Mesenchymal stem cell (in vitro differentiated cells and primary cell): ENCODE data around the gene AMN.

Experiments used
- DNase-seq: peaks from one replicate; pipeline ENCODE4 v3.0.0-alpha.2; 2013
- H2AFZ ChIP-seq: one replicate; pipeline ENCODE4 v1.6.1; 2013; ENCODE audit warnings: low read depth, mild to moderate bottlenecking, control low read depth, inconsistent platforms, low read length, moderate library complexity
- H2AK5ac ChIP-seq: 2 replicates; pipeline ENCODE4 v1.6.1; 2013; ENCODE audit warnings: low read length, moderate library complexity, mild to moderate bottlenecking, inconsistent platforms; ENCODE audit not compliant: severe bottlenecking
- H2BK120ac ChIP-seq: one replicate; pipeline ENCODE4 v1.6.1; 2013; ENCODE audit warnings: low read depth, mild to moderate bottlenecking, inconsistent platforms, low read length, moderate library complexity
- H2BK12ac ChIP-seq, 2 experiments: one replicate each; pipeline ENCODE4 v1.6.1; 2013; ENCODE audit warnings: inconsistent platforms in 2 of 2, low read length in 2 of 2, mild to moderate bottlenecking in 2 of 2, moderate library complexity in 2 of 2, control low read depth in 1 of 2
- H2BK15ac ChIP-seq: one replicate; pipeline ENCODE4 v1.6.1; 2013; ENCODE audit warnings: mild to moderate bottlenecking, low read depth, inconsistent platforms; ENCODE audit not compliant: poor library complexity, severe bottlenecking
- H2BK5ac ChIP-seq: 2 replicates; pipeline ENCODE4 v1.6.1; 2013; ENCODE audit warnings: low read depth, mild to moderate bottlenecking, low read length, control low read depth, inconsistent platforms; ENCODE audit not compliant: poor library complexity, severe bottlenecking
- H3K14ac ChIP-seq, 2 experiments: one replicate each; pipeline ENCODE4 v1.6.1; 2013; ENCODE audit warnings: inconsistent platforms in 2 of 2, low read length in 2 of 2, control low read depth in 1 of 2, mild to moderate bottlenecking in 1 of 2, moderate library complexity in 1 of 2
- H3K18ac ChIP-seq, 2 experiments: one replicate each; pipeline ENCODE4 v1.6.1; 2013; ENCODE audit warnings: inconsistent platforms in 2 of 2, low read length in 2 of 2, control low read depth in 1 of 2, low read depth in 1 of 2, mild to moderate bottlenecking in 1 of 2
- H3K23ac ChIP-seq, 2 experiments: one replicate each; pipeline ENCODE4 v1.6.1; 2013; ENCODE audit warnings: inconsistent platforms in 2 of 2, low read length in 2 of 2, mild to moderate bottlenecking in 2 of 2, moderate library complexity in 2 of 2, control low read depth in 1 of 2
- H3K27ac ChIP-seq: 2 replicates; pipeline ENCODE4 v1.5.1; 2013; ENCODE audit warnings: mild to moderate bottlenecking, moderate library complexity, low read length, control low read depth, inconsistent platforms; ENCODE audit not compliant: poor library complexity, severe bottlenecking
- H3K27me3 ChIP-seq, 2 experiments: 2 replicates each; pipeline versions ENCODE4 v1.6.1 to v1.7.0; 2013; ENCODE audit warnings: low read length in 2 of 2, mild to moderate bottlenecking in 2 of 2, moderate library complexity in 2 of 2, control low read depth in 1 of 2, inconsistent platforms in 1 of 2; ENCODE audit not compliant: control insufficient read depth in 1 of 2, insufficient read depth in 1 of 2
- H3K36me3 ChIP-seq, 2 experiments: 2 replicates each; pipeline versions ENCODE4 v1.6.1 to v1.7.0; 2013; ENCODE audit warnings: low read length in 2 of 2, control low read depth in 1 of 2, inconsistent platforms in 1 of 2, low read depth in 1 of 2, mild to moderate bottlenecking in 1 of 2; ENCODE audit not compliant: insufficient read depth in 2 of 2, control insufficient read depth in 1 of 2
- H3K4ac ChIP-seq, 2 experiments: one replicate each; pipeline ENCODE4 v1.6.1; 2013; ENCODE audit warnings: inconsistent platforms in 2 of 2, low read length in 2 of 2, mild to moderate bottlenecking in 2 of 2, moderate library complexity in 2 of 2, control low read depth in 1 of 2, low read depth in 1 of 2
- H3K4me1 ChIP-seq: 2 replicates; pipeline ENCODE4 v1.6.1; 2013; ENCODE audit warnings: low read depth, low read length, control low read depth; ENCODE audit not compliant: control insufficient read depth, insufficient read depth
- H3K4me2 ChIP-seq: 2 replicates; pipeline ENCODE4 v1.6.1; 2013; ENCODE audit warnings: low read length, mild to moderate bottlenecking, inconsistent platforms; ENCODE audit not compliant: poor library complexity, severe bottlenecking
- H3K4me3 ChIP-seq, 2 experiments: 2 replicates each; pipeline versions ENCODE4 v1.5.1 to v1.7.0; 2013; ENCODE audit warnings: low read length in 2 of 2, mild to moderate bottlenecking in 2 of 2, control low read depth in 1 of 2, low read depth in 1 of 2; ENCODE audit not compliant: insufficient read depth in 1 of 2
- H3K79me1 ChIP-seq: replicated peaks from 2 replicates; pipeline ENCODE4 v1.6.1; 2013; ENCODE audit warnings: mild to moderate bottlenecking, control low read depth, low read length, inconsistent platforms; ENCODE audit not compliant: poor library complexity, severe bottlenecking
- H3K9ac ChIP-seq: 2 replicates; pipeline ENCODE4 v1.7.0; 2013; ENCODE audit warnings: mild to moderate bottlenecking, low read length, moderate library complexity
- H3K9me3 ChIP-seq: 2 replicates; pipeline ENCODE4 v1.7.0; 2013; ENCODE audit warnings: mild to moderate bottlenecking, low read length; ENCODE audit not compliant: control insufficient read depth
- H4K8ac ChIP-seq: one replicate; pipeline ENCODE4 v1.6.1; 2013; ENCODE audit warnings: inconsistent platforms, mild to moderate bottlenecking, low read length, moderate library complexity
- H4K91ac ChIP-seq: one replicate; pipeline ENCODE4 v1.6.1; 2013; ENCODE audit warnings: mild to moderate bottlenecking, low read length, inconsistent platforms
- WGBS: methylation state at CpG from one replicate; pipeline ENCODE4 v1.1.7; 2013; ENCODE audit warnings: mixed read lengths; 5-methylcytosine and 5-hydroxymethylcytosine counted together

The AMN gene

DNA sequence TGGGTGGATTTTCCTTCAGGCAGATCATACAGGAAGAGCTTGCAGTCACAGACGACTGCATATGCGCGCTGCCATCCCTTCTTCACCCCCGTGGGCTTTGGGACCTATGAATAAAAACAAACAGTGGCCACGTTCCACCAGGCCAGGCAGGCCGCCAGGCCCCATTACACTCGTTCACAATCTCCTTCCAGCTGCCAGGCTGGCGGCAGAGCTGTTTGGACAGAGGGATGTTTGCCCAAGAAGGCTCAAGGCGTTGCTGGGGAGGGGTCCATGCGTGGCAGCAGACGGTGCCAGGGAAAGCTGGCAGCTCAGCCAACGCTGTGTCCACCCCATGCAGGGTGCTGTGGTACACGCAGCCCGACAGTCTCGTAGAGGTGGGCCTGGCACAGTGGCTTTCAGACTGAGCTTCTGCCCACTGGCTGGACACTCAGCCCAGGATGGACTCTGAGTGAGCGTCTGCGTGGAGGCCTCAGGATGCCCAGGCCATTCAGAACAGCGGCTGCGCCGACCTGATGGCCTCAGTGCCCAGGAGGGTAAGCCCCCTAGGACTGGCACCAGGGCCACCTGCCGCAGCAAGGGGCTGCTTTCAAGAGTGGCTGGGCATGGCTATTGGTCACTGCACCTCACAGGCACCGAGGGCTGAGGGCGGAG is 27.5 kb downstream of the AMN start:
- Histone ChIP-seq H3K14ac (no peak overlapping the region), H3K23ac (no peak overlapping the region), H3K18ac (no peak overlapping the region), H3K4me3 (no peak overlapping the region), H2BK12ac (no peak overlapping the region), H4K8ac (no peak overlapping the region), H3K27me3 (no peaks in the 10 kb centered on the region), H3K4ac (no peak overlapping the region), H3K27ac (no peak overlapping the region), H3K36me3 (peaks cover 85 to 92% of the 10 kb centered on the region in 2 experiments), H4K91ac (no peak overlapping the region), H3K9me3 (no peaks in the 10 kb centered on the region), H3K4me2 (no peak overlapping the region), H2AFZ (no peak overlapping the region), H2BK5ac (no peak overlapping the region), H2BK15ac (no peak overlapping the region), H2AK5ac (no peak overlapping the region), H2BK120ac (no peak overlapping the region), H3K4me1 (peaks cover 28% of the 10 kb centered on the region), H3K79me1 (peaks cover 23% of the 10 kb centered on the region), H3K9ac (no peak overlapping the region)
- no peak for DNase-seq
- 95% methylated on average over 23 of the region's 23 CpGs for WGBS

DNA sequence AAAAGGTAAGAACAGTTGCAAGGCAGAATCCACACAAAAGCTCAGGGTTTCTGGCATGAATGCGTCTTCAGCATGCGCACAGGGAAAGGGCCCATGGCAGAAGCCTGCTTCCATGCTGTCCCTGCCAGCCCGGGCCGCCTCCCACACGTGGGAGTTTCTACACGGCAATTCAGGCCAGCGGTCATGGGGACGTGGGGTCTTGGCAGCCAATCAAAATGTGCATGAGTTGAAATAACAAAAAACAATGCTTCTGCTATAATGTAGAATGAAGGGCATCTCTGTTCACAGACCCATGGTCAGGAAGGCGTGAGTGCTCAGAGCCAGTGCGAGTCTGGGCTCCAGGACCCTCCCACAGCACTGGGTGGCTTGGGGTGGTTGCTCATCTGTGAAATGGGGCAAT is 28.6 kb downstream of the AMN start:
- Histone ChIP-seq H2BK12ac (no peak overlapping the region), H3K4me1 (peaks cover 28% of the 10 kb centered on the region), H3K9me3 (no peaks in the 10 kb centered on the region), H4K8ac (no peak overlapping the region), H2BK15ac (no peak overlapping the region), H3K27ac (no peak overlapping the region), H3K23ac (no peak overlapping the region), H2BK120ac (no peak overlapping the region), H3K27me3 (no peaks in the 10 kb centered on the region), H2AK5ac (no peak overlapping the region), H4K91ac (no peak overlapping the region), H3K4ac (no peak overlapping the region), H3K14ac (no peak overlapping the region), H3K36me3 (peaks cover 82 to 93% of the 10 kb centered on the region in 2 experiments), H3K79me1 (peaks cover 20% of the 10 kb centered on the region), H3K9ac (no peak overlapping the region), H2BK5ac (no peak overlapping the region), H3K4me2 (no peak overlapping the region), H3K18ac (no peak overlapping the region), H3K4me3 (no peak overlapping the region), H2AFZ (no peak overlapping the region)
- WGBS: 96% methylated on average over 10 of the region's 10 CpGs
- no peak for DNase-seq

DNA sequence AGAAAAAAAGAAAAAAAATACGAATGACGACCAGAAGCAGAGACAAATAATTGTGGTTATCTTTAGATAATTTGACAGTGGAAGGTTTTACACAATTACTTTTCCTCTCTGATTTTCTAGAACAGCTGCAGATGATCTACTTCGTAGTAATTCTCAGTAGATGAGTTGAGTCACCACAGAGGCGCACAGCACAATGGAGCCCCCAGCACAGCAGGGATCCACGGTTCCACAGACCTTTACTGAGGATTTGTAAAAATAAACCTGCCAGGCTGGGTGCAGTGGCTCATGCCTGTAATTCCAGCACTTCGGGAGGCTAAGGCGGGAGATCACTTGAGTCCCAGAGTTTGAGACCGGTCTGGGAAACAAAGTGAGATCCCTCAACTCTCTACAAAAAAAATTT is 29.3 kb downstream of the AMN start:
- Histone ChIP-seq H3K9me3 (no peaks in the 10 kb centered on the region), H4K91ac (no peak overlapping the region), H2BK12ac (no peak overlapping the region), H3K4me3 (no peak overlapping the region), H2BK5ac (no peak overlapping the region), H3K36me3 (peaks cover 81 to 92% of the 10 kb centered on the region in 2 experiments), H3K14ac (no peak overlapping the region), H3K23ac (no peak overlapping the region), H3K9ac (no peak overlapping the region), H2AK5ac (no peak overlapping the region), H3K27me3 (no peaks in the 10 kb centered on the region), H3K18ac (no peak overlapping the region), H3K4me1 (peaks cover 28% of the 10 kb centered on the region), H4K8ac (no peak overlapping the region), H3K4ac (no peak overlapping the region), H3K79me1 (peaks cover 20% of the 10 kb centered on the region), H3K27ac (peak overlapping the region; percentile 21), H2BK120ac (no peak overlapping the region), H2BK15ac (no peak overlapping the region), H3K4me2 (no peak overlapping the region), H2AFZ (no peak overlapping the region)
- WGBS: 90% methylated on average over 7 of the region's 8 CpGs
- no peak for DNase-seq

DNA sequence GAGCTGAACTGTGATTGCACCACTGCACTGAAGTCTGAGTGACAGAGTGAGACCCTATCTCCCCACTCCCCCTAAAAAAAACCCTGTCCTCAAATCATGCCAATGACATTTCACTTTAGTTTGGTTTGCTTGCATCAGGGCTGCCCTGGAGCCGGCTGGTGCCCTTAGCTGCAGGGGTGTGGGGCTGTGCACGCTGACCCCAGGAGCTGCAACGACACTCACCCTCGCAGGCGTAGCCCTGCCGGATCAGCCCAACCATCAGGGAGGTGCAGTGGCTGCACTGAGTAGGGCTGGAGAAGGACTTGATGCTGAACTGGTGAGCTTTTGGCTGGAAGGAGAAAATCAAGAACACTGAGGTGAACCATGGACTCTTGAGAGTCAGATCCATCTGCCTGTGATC is 29.8 kb downstream of the AMN start:
- H3K4me3 ChIP-seq: peak overlapping the region in 1 of 2 experiments; percentile 14
- H2AFZ ChIP-seq: no peak overlapping the region
- no peak overlapping the region for H2BK5ac ChIP-seq
- no peak overlapping the region for H3K9ac ChIP-seq
- H4K91ac ChIP-seq: peak overlapping the region; percentile 53
- no peak overlapping the region for H3K4ac ChIP-seq
- H2BK120ac ChIP-seq: no peak overlapping the region
- H3K4me1 ChIP-seq: peaks cover 28% of the 10 kb centered on the region
- H3K79me1 ChIP-seq: peaks cover 18% of the 10 kb centered on the region
- H3K27me3 ChIP-seq: no peaks in the 10 kb centered on the region
- H3K14ac ChIP-seq: no peak overlapping the region
- H3K27ac ChIP-seq: peak overlapping the region; percentile 21
- H3K23ac ChIP-seq: no peak overlapping the region
- WGBS: 93% methylated on average over 6 of the region's 6 CpGs
- H3K9me3 ChIP-seq: no peaks in the 10 kb centered on the region
- peaks cover 81 to 91% of the 10 kb centered on the region in 2 experiments for H3K36me3 ChIP-seq
- no peak overlapping the region for H2BK12ac ChIP-seq
- DNase-seq: no peak
- no peak overlapping the region for H3K18ac ChIP-seq
- no peak overlapping the region for H2AK5ac ChIP-seq
- H3K4me2 ChIP-seq: no peak overlapping the region
- no peak overlapping the region for H2BK15ac ChIP-seq
- peak overlapping the region; percentile 61 for H4K8ac ChIP-seq
